HT1080 (cell line): Measurements from ENCODE around the gene PANX2. TPM values are rescaled to one million over a fixed set of nuclear protein-coding genes. Genes with fewer than 3 reads are reported as not detected.

Source experiments
- DNase-seq: peaks from one replicate; pipeline ENCODE4 v3.0.0-alpha.2; 2015; ENCODE audit warnings: low read depth
- total RNA-seq: library from RNA; depleted of rRNA; stranded (reverse); fragments of >200 nt; shearing (Covaris generic); gene quantifications from 2 replicates; pipeline ENCODE4 v1.2.3, GENCODE V29; 2014

The PANX2 gene
- total RNA-seq, 1 experiment from 2014 or later: 1.6 TPM

- DNase-seq: no peak
Observed at GRCh38 chr22:50169181-50169759, 1.3 kb upstream of the PANX2 start.

DNA sequence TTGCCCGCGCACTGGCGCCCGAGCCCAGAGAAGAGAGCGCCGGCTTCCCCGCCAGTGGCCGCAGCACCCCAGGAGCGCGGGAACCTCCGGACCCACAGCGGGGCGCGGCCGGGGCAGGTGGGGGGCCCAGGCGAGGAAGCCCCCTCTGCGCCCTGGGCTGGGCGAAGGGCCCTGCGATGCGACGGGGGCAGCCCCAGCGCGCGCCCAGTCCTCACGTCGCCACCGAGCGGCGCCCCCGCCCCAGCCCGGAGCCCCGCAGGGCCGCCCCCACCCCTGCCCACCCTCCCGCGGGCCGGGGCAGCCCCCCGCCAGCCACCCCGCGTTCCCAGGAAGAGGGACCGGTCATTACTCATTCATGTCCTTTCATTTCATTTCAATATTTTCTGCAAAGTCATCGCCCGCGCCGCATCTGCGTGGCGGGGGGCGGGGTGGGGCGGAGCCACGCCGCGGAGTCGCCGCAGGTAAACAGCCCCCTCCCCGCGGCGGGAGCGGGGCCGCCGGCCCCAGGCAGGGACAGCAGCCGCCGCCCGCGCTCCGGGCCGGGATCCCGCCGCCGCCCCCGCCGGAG lies 673 bp upstream of the PANX2 start:
- DNase-seq: no peak

DNA sequence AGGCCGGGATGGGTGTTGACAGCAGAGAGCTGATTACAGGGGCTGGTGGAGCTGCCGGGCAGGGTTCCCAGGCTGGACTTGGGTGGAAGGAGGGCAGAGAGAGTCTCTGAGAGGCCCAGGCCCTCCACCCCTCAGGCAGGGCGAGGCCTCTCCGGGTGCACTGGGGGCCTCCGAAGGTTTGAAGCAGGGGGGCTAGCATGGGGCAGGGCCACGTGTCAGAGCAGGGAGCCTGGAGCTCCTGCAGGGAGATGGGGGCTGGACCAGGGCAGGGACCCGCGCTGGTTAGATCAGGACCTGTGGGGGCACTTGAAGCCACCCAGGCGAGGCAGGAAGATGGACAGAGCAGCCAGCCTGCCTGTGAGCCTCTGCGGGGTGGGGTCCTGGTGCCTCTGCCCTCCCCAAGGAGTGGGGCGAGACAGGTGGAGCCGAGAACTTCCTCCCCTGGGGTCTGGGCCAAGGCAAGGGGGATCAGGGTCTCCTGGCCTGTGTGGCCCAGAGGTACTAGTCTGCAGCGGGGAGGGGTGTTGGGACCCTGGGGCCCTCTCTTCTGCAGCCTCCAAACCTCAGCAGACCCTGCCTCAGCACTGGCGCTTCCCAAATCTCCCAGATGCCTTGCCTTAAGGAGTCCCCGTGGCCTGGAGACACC lies 911 bp downstream of the PANX2 start:
- no peak for DNase-seq

- no peak for DNase-seq
Observed at GRCh38 chr22:50171965-50172421, 1.5 kb downstream of the PANX2 start.

- DNase-seq: no peak
Observed at GRCh38 chr22:50173311-50173982, 2.9 kb downstream of the PANX2 start.

DNA sequence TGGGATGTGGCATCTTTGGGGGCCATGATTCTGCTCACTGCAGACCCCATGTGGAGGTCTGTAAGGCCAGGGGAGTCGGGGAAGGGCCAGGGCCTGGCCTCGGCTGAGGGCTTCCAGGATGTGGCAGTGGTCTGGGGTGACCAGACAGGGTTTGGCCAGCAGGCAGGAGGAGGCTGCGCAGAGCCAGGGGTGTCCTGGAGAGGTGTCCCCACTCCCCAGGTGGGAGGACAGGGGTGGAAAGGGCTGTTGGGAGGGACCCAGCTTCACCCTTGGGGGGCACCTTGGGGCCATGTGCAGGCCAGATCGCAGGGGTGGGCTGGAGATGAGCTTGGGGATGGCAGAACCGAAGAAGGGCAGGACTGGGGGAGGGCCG lies 3.4 kb downstream of the PANX2 start:
- DNase-seq: no peak

- no peak for DNase-seq
Observed at GRCh38 chr22:50174382-50175190, 4.1 kb downstream of the PANX2 start.

DNA sequence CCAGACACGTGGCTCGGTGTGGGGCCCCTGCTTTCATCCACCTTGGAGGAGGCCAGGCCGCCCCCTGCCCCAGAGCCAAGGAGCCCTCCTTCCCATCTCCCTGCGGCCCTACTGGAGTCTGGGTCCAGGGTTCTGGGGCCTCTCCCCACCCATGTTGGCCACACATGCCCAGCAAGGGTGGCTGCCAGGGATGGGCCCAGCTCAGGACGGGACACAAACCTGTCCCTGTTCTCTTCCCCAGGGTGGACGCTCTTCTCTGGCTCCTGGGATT lies 4.6 kb downstream of the PANX2 start:
- DNase-seq: no peak

- no peak for DNase-seq
Observed at GRCh38 chr22:50175921-50176849, 5.7 kb downstream of the PANX2 start.

- DNase-seq: no peak
Observed at GRCh38 chr22:50176850-50177536, 6.5 kb downstream of the PANX2 start.

DNA sequence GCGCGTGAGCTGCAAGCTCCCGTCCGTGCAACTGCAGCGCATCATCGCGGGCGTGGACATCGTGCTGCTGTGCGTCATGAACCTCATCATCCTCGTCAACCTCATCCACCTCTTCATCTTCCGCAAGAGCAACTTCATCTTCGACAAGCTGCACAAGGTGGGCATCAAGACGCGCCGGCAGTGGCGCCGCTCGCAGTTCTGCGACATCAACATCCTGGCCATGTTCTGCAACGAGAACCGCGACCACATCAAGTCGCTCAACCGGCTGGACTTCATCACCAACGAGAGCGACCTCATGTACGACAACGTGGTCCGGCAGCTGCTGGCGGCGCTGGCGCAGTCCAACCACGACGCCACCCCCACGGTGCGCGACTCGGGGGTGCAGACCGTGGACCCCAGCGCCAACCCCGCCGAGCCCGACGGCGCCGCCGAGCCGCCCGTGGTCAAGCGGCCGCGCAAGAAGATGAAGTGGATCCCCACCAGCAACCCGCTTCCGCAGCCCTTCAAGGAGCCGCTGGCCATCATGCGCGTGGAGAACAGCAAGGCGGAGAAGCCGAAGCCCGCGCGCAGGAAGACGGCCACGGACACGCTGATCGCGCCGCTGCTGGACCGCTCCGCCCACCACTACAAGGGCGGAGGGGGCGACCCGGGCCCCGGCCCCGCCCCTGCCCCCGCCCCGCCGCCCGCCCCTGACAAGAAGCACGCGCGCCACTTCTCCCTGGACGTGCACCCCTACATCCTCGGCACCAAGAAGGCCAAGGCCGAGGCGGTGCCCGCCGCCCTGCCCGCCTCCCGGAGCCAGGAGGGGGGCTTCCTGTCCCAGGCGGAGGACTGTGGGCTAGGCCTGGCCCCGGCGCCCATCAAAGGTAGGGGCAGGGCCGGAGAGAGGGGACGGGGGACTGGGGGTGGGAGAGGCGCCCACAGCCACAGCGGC lies 7.3 kb downstream of the PANX2 start:
- DNase-seq: no peak

DNA sequence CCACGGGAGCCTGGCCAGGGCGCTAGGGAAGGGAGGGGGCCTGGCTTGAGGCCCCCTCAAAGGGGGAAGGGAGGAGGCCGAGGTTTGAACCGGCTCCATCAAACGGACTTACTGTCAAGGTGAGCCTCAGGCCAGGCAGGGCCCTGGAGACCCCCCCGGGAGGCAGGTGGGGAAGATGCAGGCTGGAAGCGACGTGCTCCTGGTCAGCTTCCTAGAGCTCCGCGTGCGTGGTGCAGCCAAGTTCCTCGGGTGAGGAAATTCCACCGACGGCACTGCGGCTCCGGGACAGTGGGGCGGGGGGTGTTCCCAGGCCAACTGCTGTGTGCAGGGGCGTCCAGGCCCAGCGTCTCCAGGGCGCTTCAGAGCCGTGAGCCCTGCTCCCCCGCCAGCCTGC lies 7.9 kb downstream of the PANX2 start:
- DNase-seq: no peak

DNA sequence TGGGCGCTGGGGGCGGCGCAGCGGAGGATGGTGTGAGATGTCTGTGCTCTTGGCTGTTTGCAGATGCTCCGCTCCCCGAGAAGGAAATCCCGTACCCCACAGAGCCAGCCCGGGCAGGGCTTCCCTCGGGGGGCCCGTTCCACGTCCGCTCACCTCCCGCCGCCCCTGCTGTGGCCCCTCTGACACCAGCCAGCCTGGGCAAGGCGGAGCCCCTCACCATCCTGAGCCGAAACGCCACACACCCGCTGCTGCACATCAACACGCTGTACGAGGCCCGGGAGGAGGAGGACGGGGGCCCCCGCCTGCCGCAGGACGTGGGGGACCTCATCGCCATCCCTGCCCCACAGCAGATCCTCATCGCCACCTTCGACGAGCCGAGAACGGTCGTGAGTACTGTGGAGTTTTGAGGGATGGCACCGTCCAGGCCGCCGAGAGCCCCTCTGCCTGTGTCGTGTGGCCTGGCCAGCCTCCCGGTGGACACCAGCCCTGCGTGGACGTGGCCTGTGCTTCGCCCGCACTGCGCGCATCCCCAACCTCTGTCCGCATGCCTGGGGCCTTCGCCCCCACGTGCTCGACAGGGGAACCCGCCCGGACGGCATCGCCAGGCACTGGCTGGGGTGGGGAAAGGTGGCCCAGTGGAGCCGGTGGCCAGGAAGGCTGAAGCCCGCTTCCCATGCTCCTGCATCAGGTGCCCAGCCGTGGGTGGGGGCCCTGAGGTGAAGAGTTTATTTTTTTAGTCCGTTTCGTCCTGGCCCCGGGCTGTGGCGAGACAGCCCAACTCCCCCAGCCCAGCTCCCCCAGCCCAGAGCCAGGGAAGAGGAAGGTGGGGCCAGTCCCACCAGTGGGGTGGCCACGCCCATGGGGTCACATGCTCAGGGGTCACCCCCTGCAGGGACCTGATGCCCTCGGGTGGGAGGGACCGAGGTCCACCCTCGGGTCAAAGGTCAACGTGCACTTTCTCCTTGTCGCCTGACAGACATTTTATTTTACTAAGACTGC lies 8.6 kb downstream of the PANX2 start:
- DNase-seq: no peak

DNA sequence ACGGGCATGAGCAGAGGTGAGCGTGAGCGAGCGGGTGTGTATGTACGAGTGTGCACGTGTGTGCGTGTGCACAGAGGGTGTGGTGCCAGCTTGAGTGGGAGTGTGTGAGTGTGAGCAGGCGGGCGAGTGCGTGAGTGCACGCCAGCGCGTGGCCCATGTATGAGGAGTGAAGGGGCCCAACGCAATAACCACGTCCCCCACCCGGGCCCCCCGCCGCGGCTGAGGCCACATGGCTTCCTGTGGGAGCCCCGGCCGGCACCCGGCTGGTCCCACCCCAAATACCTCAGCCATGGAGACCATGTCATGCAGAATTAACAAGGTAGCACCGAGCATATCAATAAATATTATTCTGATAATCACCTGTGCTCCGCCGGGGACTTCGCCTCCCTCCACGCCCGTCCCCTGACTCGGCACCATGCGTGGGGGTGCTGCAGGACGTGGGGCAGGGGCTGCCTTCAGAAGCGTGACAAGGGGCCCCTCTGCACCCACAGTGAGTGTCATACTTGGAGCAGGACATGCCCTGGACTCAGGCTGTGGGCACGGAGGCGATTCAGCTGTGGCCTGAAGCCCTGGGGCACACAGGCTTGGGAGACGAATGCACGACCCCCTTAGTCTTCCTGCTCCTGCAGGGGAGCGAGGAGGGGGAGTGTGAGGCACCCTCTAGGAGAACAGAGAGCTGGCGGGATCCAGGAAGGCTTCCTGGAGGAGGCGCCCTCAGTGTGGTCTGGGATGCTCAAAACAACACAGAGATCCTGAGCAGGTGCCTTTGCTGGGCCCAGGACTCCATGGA lies 9.6 kb downstream of the PANX2 start:
- DNase-seq: no peak

DNA sequence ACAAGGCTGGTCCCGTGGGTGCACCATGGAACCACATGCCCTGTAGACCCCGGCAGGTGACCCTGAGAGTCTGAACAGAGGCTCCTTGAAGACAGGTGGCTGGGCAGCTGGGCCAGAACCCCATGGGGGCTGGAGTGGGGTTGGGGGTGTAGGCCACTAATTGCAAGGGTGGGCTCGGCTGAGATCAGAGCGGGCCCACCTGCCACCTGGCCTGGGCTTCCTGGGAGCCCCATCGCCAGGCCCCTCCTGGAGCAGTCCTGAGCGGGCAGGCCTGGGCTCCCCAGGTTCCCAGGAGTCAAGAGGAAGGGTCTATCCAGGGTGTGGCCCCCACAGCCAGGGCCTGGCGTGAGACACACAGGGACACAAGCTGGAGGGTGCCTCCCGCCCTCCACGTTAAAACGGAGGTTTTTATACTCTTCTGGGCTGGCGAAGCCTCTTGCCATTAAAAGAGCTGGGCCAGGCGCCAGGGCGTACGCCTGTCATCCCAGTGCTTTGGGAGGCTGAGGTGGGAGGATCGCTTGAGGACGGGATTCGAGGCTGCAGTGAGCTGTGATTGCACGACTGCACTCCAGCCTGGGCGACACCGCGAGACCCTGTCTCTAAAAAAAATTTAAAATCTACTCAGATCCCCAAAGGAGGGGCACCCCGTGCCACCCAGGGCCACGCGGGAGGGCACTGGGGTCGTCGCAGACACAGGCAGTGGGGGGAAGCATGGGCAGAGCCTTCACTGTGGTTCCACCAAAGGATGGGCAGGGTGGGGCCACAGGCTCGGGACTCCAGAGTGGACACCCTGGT lies 10.4 kb downstream of the PANX2 start:
- no peak for DNase-seq
